ENCODE data around the gene ROR2. TPM values are rescaled to one million over a fixed set of nuclear protein-coding genes. Genes with fewer than 3 reads are reported as not detected.
A peak's percentile ranks its signal among the peaks of the same experiment; 100 is the strongest.

ROR2 gene
- total and polyA plus RNA-seq, 7 donors = 0.46 to 81.7 (median 51.4) TPM

- intact Hi-C loops (cut with DNase I) = no loop called here
- Histone ChIP-seq H3K27me3 (no peaks in the 10 kb centered on the region), H3K27ac (peak overlapping the region; percentile 58 to 85 (median 80)), H3K4me3 (no peak overlapping the region), H3K9me3 (no peaks in the 10 kb centered on the region), H3K36me3 (no peaks in the 10 kb centered on the region), H3K4me1 (peaks cover 0 to 89% (median 79%) of the 10 kb centered on the region in 4 donors)
- WGBS, 2 donors = 65 to 79% methylated on average over 8 of the region's 8 CpGs
- no peak for TF ChIP-seq CTCF (IDR thresholded peaks at IDR 0.05)
- TF ChIP-seq EP300 (IDR thresholded peaks at IDR 0.05) = no peak
- TF ChIP-seq POLR2A (IDR thresholded peaks at IDR 0.05) = no peak
- TF ChIP-seq POLR2AphosphoS5 (IDR thresholded peaks at IDR 0.05) = no peak
- peak; percentile 52 for DNase-seq
Measured at GRCh38 chr9:91814753-91815152, 135.3 kb downstream of the ROR2 start.

- H3K36me3 ChIP-seq = no peaks in the 10 kb centered on the region
- H3K9me3 ChIP-seq = no peaks in the 10 kb centered on the region
- 83 to 84% methylated on average over 9 of the region's 9 CpGs for WGBS, 2 donors
- H3K27me3 ChIP-seq = no peaks in the 10 kb centered on the region
- H3K4me1 ChIP-seq = peaks cover 0 to 95% (median 84%) of the 10 kb centered on the region in 4 donors
- intact Hi-C loops (cut with DNase I) = no loop called here
- TF ChIP-seq POLR2A (IDR thresholded peaks at IDR 0.05) = no peak
- TF ChIP-seq EP300 (IDR thresholded peaks at IDR 0.05) = no peak
- TF ChIP-seq POLR2AphosphoS5 (IDR thresholded peaks at IDR 0.05) = no peak
- TF ChIP-seq CTCF (IDR thresholded peaks at IDR 0.05) = no peak
- H3K4me3 ChIP-seq = no peak overlapping the region
- peak; percentile 63 for DNase-seq
- H3K27ac ChIP-seq = peak overlapping the region; percentile 58 to 85 (median 80)
Measured at GRCh38 chr9:91814201-91814600, 135.8 kb downstream of the ROR2 start.

- peak; percentile 61 for DNase-seq
- H3K27ac ChIP-seq = peak overlapping the region; percentile 58 to 85 (median 80)
- TF ChIP-seq POLR2AphosphoS5 (IDR thresholded peaks at IDR 0.05) (no peak), CTCF (IDR thresholded peaks at IDR 0.05) (no peak)
Measured at GRCh38 chr9:91813176-91813795, 136.7 kb downstream of the ROR2 start.

GRCh38 chr9:91812191-91812590 lies 137.8 kb downstream of the ROR2 start:
- WGBS, 2 donors = 92% methylated on average over 14 of the region's 14 CpGs
- no peaks in the 10 kb centered on the region for H3K9me3 ChIP-seq
- intact Hi-C loops (cut with DNase I) = no loop called here

More at GRCh38 chr9:91813176-91813795, 136.7 kb downstream of the ROR2 start:
- H3K4me1 ChIP-seq = peaks cover 0 to 94% (median 86%) of the 10 kb centered on the region in 4 donors
- no peaks in the 10 kb centered on the region for H3K27me3 ChIP-seq
- no peaks in the 10 kb centered on the region for H3K9me3 ChIP-seq
- H3K36me3 ChIP-seq = no peaks in the 10 kb centered on the region
- H3K4me3 ChIP-seq = no peak overlapping the region
- intact Hi-C loops (cut with DNase I) = no loop called here
- WGBS, 2 donors = 79 to 84% methylated on average over 11 of the region's 11 CpGs

More at GRCh38 chr9:91812191-91812590, 137.8 kb downstream of the ROR2 start:
- peaks cover 0 to 94% (median 86%) of the 10 kb centered on the region in 4 donors for H3K4me1 ChIP-seq
- peak; percentile 46 for DNase-seq
- no peak overlapping the region for H3K4me3 ChIP-seq
- no peaks in the 10 kb centered on the region for H3K36me3 ChIP-seq
- TF ChIP-seq EP300 (IDR thresholded peaks at IDR 0.05) (no peak), CTCF (IDR thresholded peaks at IDR 0.05) (no peak), POLR2AphosphoS5 (IDR thresholded peaks at IDR 0.05) (no peak), POLR2A (IDR thresholded peaks at IDR 0.05) (no peak)
- H3K27me3 ChIP-seq = no peaks in the 10 kb centered on the region
- peak overlapping the region; percentile 22 to 85 (median 71) for H3K27ac ChIP-seq
